Measurements from ENCODE around the gene EP400.
"Not testable (repeated sequence)": the region's sequence is repeated elsewhere in the genome, so short reads cannot be mapped to it uniquely, and the experiment has no call there.

The EP400 gene

DNA sequence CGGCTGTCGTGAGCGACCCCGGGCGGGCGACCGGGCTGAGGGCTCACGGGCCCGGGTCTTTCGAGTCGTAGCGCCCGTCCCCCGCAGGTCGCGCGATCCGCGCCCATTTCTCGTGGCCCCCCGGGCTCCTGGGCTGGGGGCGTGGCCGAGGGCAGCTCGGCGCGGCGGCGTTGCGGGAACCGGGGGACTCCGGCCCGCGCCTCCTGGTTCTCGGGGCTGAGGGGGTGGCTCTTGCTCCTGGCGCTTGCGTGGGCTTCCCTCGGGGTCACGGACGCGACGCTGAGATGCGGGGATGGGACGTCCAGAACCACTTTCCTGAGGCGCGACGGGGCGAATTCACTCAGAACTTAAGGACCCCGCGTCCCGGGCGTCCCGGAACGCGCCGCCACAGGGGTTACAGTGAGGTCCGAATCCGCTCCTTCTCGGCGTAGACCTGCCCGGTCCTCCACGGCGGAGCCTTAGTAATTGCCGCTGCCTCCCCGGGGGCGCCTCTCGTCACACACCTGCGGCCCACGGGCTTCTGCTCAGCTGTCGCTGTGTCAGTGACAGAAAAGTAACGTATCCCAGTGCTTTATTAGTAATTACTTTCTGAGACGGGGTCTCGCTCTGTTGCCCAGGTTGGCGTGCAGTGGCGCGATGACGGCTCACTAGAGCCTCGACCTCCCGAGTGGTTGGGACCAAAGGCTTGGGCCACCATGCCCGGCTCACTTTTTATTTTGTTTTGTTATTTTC, 606 bp downstream of the EP400 start:
- Histone ChIP-seq H3K9ac (ENCODE audit: low read depth in 1 of 2, low read length in 2 of 2) (peak overlapping the region; percentile 70 to 84), H3K27ac (ENCODE audit: low read depth in 2 of 2, low read length in 2 of 2) (peak overlapping the region; percentile 42 to 79), H3K36me3 (ENCODE audit: control insufficient read depth in 2 of 2, insufficient read depth in 2 of 2, low read length in 2 of 2) (no peaks in the 10 kb centered on the region), H3K4me3 (ENCODE audit: low read length in 2 of 2) (peak overlapping the region; percentile 69 to 85), H3K9me3 (ENCODE audit: control insufficient read depth in 2 of 2, low read length in 2 of 2) (no peaks in the 10 kb centered on the region), H3K4me1 (ENCODE audit: control insufficient read depth in 2 of 2, insufficient read depth in 2 of 2, low read length in 2 of 2) (peaks cover 5 to 10% of the 10 kb centered on the region in 2 donors), H3K27me3 (ENCODE audit: control insufficient read depth in 2 of 2, insufficient read depth in 2 of 2, low read length in 2 of 2) (no peaks in the 10 kb centered on the region)

DNA sequence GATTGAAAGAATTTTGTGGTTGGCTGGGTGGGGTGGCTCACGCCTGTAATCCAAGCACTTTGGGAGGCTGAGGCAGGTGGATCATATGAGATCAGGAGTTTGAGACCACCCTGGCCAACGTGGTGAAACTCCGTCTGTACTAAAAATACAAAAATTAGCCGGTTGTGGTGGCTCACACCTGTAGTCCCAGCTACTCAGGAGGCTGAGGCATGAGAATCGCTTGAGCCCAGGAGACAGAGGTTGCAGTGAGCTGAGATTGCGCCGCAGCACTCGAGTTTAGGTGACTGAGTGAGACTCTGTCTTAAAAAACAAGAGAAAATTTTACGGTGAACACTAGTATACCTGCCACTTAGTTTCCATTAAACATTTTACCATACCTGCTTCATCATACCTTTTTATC, 4.1 kb downstream of the EP400 start:
- H3K36me3 ChIP-seq (ENCODE audit: control insufficient read depth in 2 of 2, insufficient read depth in 2 of 2, low read length in 2 of 2); H3K27ac ChIP-seq (ENCODE audit: low read depth in 2 of 2, low read length in 2 of 2); H3K27me3 ChIP-seq (ENCODE audit: control insufficient read depth in 2 of 2, insufficient read depth in 2 of 2, low read length in 2 of 2); H3K9ac ChIP-seq (ENCODE audit: low read depth in 1 of 2, low read length in 2 of 2); H3K9me3 ChIP-seq (ENCODE audit: control insufficient read depth in 2 of 2, low read length in 2 of 2); H3K4me3 ChIP-seq (ENCODE audit: low read length in 2 of 2): not testable (repeated sequence)
- H3K4me1 ChIP-seq (ENCODE audit: control insufficient read depth in 2 of 2, insufficient read depth in 2 of 2, low read length in 2 of 2) = peaks cover 8 to 12% of the 10 kb centered on the region in 2 donors

DNA sequence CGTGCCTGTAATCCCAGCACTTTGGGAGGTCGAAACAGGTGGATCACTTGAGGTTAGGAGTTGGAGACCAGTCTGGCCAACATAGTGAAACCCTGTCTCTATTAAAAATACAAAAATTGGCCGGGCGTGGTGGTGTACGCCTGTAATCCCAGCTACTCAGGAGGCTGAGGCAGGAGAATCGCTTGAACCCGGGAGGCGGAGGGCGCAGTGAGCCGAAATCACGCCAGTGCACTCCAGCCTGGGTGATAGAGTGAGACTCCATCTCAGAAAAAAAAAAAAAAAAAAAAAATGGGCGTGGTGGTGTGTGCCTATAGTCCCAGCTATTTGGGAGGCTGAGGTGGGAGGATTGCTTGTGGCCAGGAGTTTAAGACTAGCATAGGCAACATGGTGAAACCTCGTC, 4.7 kb downstream of the EP400 start:
- H3K4me1 ChIP-seq (ENCODE audit: control insufficient read depth in 2 of 2, insufficient read depth in 2 of 2, low read length in 2 of 2) = peaks cover 8 to 12% of the 10 kb centered on the region in 2 donors
- not testable (repeated sequence) for H3K9me3 ChIP-seq (ENCODE audit: control insufficient read depth in 2 of 2, low read length in 2 of 2); H3K27me3 ChIP-seq (ENCODE audit: control insufficient read depth in 2 of 2, insufficient read depth in 2 of 2, low read length in 2 of 2); H3K9ac ChIP-seq (ENCODE audit: low read depth in 1 of 2, low read length in 2 of 2); H3K4me3 ChIP-seq (ENCODE audit: low read length in 2 of 2); H3K27ac ChIP-seq (ENCODE audit: low read depth in 2 of 2, low read length in 2 of 2); H3K36me3 ChIP-seq (ENCODE audit: control insufficient read depth in 2 of 2, insufficient read depth in 2 of 2, low read length in 2 of 2)

DNA sequence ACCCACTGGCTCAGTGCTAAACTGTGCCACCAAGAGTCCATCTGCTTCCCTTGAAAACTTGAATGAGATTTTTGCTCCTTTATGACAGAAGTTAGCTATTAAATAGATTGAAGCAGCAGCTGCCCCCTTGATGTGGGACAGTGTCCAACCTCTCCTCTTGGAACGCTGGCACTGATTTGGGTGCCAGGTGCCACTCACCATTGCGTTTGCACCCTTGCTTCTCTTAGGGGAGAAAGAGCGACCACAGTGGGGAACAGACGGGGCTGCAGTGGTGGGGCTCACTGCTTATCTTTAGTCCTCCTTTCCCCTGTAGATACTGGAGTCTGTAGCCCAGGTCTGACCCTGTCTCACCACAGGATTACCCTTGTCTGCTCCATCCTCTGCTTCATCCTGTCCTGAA, 9.4 kb downstream of the EP400 start:
- Histone ChIP-seq H3K27ac (ENCODE audit: low read depth in 2 of 2, low read length in 2 of 2) (no peak overlapping the region), H3K4me1 (ENCODE audit: control insufficient read depth in 2 of 2, insufficient read depth in 2 of 2, low read length in 2 of 2) (peaks cover 3 to 4% of the 10 kb centered on the region in 2 donors), H3K27me3 (ENCODE audit: control insufficient read depth in 2 of 2, insufficient read depth in 2 of 2, low read length in 2 of 2) (no peaks in the 10 kb centered on the region), H3K36me3 (ENCODE audit: control insufficient read depth in 2 of 2, insufficient read depth in 2 of 2, low read length in 2 of 2) (peaks cover 8 to 14% of the 10 kb centered on the region in 2 donors), H3K9ac (ENCODE audit: low read depth in 1 of 2, low read length in 2 of 2) (no peak overlapping the region), H3K9me3 (ENCODE audit: control insufficient read depth in 2 of 2, low read length in 2 of 2) (no peaks in the 10 kb centered on the region), H3K4me3 (ENCODE audit: low read length in 2 of 2) (no peak overlapping the region)

DNA sequence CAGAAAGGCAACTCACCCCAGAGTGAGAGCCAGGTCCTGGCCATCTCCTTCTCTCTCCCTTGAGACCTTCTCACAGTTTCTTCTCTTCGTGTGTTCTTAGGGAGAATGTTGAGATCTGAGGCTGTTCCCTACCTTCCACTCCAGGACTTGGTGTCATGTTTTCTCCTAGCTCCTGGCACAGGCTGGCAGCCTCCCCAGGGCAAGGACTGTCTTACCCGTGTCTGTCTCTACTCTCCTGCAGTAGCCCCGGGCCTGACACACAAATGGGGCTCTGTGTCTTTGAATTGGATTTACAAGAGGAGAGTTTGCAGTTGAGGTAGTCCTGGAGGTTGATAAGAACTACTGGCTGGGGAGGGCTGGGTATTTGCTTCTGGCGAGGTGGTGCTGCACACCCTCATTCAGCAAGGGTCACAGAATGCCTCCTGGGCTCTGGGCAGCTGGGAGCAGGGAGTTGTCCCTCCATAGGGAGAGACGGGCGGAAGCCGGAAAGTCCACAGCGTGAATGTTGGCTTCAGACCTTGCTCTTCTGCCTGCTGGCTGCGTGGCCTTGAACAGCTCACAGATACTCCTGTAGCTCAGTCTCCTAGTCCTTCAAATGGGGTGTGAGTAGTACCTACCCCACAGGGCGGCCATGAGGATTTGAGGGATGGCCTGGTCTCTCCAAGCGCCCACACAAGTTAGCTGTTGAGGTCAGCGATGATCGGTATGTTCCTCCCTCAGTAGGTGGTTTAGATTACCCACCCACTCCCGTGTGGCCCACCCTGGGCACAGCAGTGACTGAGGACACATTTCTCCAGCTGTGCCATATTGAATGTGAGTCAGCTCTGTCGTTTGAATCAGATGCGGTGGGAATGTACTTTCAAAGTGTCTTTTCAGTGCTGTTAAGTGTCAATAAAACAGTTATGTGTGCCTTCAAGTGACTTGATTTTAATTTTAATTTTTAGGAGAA, 10.2 kb downstream of the EP400 start:
- peaks cover 3 to 4% of the 10 kb centered on the region in 2 donors for H3K4me1 ChIP-seq (ENCODE audit: control insufficient read depth in 2 of 2, insufficient read depth in 2 of 2, low read length in 2 of 2)
- no peak overlapping the region for H3K9ac ChIP-seq (ENCODE audit: low read depth in 1 of 2, low read length in 2 of 2)
- H3K27me3 ChIP-seq (ENCODE audit: control insufficient read depth in 2 of 2, insufficient read depth in 2 of 2, low read length in 2 of 2) = no peaks in the 10 kb centered on the region
- no peak overlapping the region for H3K27ac ChIP-seq (ENCODE audit: low read depth in 2 of 2, low read length in 2 of 2)
- H3K4me3 ChIP-seq (ENCODE audit: low read length in 2 of 2) = no peak overlapping the region
- H3K9me3 ChIP-seq (ENCODE audit: control insufficient read depth in 2 of 2, low read length in 2 of 2) = no peaks in the 10 kb centered on the region
- H3K36me3 ChIP-seq (ENCODE audit: control insufficient read depth in 2 of 2, insufficient read depth in 2 of 2, low read length in 2 of 2) = peaks cover 8 to 14% of the 10 kb centered on the region in 2 donors

DNA sequence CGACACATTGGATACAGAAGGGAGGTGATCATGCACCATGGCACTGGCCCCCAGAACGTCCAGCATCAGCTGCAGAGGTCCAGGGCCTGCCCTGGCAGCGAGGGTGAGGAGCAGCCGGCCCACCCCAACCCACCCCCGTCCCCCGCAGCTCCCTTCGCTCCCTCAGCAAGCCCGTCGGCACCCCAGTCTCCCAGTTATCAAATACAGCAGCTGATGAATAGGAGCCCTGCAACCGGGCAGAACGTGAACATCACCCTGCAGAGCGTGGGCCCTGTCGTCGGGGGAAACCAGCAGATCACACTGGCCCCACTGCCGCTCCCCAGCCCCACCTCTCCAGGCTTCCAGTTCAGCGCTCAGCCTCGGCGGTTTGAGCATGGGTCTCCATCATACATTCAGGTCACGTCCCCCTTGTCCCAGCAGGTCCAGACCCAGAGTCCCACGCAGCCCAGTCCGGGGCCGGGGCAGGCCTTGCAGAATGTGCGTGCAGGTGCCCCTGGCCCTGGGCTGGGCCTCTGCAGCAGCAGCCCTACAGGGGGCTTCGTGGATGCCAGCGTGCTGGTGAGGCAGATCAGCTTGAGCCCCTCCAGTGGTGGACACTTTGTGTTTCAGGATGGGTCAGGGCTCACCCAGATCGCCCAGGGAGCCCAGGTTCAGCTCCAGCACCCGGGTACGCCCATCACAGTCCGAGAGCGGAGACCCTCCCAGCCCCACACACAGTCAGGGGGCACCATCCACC, 11.0 kb downstream of the EP400 start:
- not testable (repeated sequence) for H3K4me3 ChIP-seq (ENCODE audit: low read length in 2 of 2); H3K27ac ChIP-seq (ENCODE audit: low read depth in 2 of 2, low read length in 2 of 2); H3K9ac ChIP-seq (ENCODE audit: low read depth in 1 of 2, low read length in 2 of 2); H3K27me3 ChIP-seq (ENCODE audit: control insufficient read depth in 2 of 2, insufficient read depth in 2 of 2, low read length in 2 of 2); H3K4me1 ChIP-seq (ENCODE audit: control insufficient read depth in 2 of 2, insufficient read depth in 2 of 2, low read length in 2 of 2); H3K9me3 ChIP-seq (ENCODE audit: control insufficient read depth in 2 of 2, low read length in 2 of 2)
- H3K36me3 ChIP-seq (ENCODE audit: control insufficient read depth in 2 of 2, insufficient read depth in 2 of 2, low read length in 2 of 2) = peaks cover 8 to 14% of the 10 kb centered on the region in 2 donors

DNA sequence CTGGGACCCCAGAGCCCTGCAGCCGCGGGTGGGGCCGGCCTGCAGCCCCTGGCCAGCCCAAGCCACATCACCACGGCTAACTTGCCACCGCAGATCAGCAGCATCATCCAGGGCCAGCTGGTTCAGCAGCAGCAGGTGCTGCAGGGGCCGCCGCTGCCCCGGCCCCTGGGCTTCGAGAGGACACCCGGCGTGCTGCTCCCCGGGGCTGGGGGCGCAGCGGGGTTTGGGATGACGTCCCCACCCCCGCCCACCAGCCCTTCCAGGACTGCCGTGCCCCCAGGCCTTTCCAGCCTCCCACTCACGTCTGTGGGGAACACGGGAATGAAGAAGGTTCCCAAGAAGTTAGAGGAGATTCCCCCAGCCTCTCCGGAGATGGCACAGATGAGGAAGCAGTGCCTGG, 11.6 kb downstream of the EP400 start:
- not testable (repeated sequence) for H3K9me3 ChIP-seq (ENCODE audit: control insufficient read depth in 2 of 2, low read length in 2 of 2); H3K27ac ChIP-seq (ENCODE audit: low read depth in 2 of 2, low read length in 2 of 2); H3K9ac ChIP-seq (ENCODE audit: low read depth in 1 of 2, low read length in 2 of 2); H3K4me3 ChIP-seq (ENCODE audit: low read length in 2 of 2); H3K27me3 ChIP-seq (ENCODE audit: control insufficient read depth in 2 of 2, insufficient read depth in 2 of 2, low read length in 2 of 2); H3K4me1 ChIP-seq (ENCODE audit: control insufficient read depth in 2 of 2, insufficient read depth in 2 of 2, low read length in 2 of 2)
- peaks cover 8 to 14% of the 10 kb centered on the region in 2 donors for H3K36me3 ChIP-seq (ENCODE audit: control insufficient read depth in 2 of 2, insufficient read depth in 2 of 2, low read length in 2 of 2)

DNA sequence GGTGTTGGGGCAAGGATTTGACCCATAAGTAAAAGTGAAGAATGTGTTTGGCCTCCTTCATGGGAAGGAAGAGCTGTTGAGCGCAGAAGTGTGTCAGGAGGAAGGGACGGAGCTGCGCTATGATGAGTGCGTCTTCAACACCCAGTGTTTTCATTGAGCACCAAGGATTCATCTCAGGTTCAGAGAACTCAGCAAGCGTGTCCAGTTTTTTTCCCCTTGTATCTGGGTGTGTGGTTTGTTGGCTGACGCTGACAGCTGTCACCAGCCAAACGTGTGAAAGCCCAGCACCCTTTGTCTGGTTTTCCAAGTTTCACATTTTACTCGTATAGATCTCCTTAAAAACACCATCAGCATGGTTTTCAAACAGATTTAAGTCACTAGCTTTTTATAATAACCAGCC, 12.3 kb downstream of the EP400 start:
- H3K4me3 ChIP-seq (ENCODE audit: low read length in 2 of 2) = no peak overlapping the region
- H3K27ac ChIP-seq (ENCODE audit: low read depth in 2 of 2, low read length in 2 of 2) = no peak overlapping the region
- no peaks in the 10 kb centered on the region for H3K9me3 ChIP-seq (ENCODE audit: control insufficient read depth in 2 of 2, low read length in 2 of 2)
- H3K36me3 ChIP-seq (ENCODE audit: control insufficient read depth in 2 of 2, insufficient read depth in 2 of 2, low read length in 2 of 2) = peaks cover 8 to 14% of the 10 kb centered on the region in 2 donors
- H3K9ac ChIP-seq (ENCODE audit: low read depth in 1 of 2, low read length in 2 of 2) = no peak overlapping the region
- peaks cover 0 to 4% of the 10 kb centered on the region in 2 donors for H3K4me1 ChIP-seq (ENCODE audit: control insufficient read depth in 2 of 2, insufficient read depth in 2 of 2, low read length in 2 of 2)
- no peaks in the 10 kb centered on the region for H3K27me3 ChIP-seq (ENCODE audit: control insufficient read depth in 2 of 2, insufficient read depth in 2 of 2, low read length in 2 of 2)

DNA sequence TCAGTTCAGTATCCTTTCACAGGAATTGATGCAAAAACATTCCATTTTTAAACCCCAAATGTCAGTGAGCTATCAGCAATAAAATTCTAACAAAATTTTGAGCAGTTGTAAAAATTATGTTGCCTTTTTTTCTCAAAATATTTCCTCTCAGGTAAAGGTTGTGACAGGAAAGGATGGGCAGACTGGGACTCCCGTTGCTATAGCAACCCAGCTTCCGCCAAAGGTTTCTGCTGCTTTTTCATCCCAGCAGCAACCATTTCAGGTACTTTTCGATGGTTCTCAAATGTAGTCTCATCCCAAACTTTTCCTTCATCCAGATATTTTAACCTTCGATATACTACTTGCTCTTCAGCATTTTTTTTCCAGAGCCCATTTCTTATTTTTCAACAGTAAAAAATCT, 13.6 kb downstream of the EP400 start:
- H3K36me3 ChIP-seq (ENCODE audit: control insufficient read depth in 2 of 2, insufficient read depth in 2 of 2, low read length in 2 of 2) = peaks cover 8 to 14% of the 10 kb centered on the region in 2 donors

DNA sequence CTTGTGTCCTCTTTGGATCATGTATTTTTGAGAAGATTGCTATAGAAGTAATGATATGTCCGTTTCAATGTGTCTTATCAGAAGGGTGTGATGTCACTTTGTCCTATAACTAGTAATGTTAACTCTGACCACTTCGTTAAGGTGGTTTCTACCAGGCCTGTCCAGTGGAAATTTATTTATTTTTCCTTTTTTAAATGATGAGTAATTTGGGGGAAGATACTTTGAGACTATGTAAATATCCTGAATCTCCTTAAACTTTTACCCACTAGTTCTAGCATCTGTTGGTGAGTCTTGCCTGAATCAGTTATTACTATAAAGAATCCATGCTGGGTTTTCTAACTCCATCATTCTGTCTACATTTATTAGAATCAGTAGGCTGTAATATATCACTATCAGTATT, 15.3 kb downstream of the EP400 start:
- Histone ChIP-seq H3K9ac (ENCODE audit: low read depth in 1 of 2, low read length in 2 of 2) (no peak overlapping the region), H3K36me3 (ENCODE audit: control insufficient read depth in 2 of 2, insufficient read depth in 2 of 2, low read length in 2 of 2) (peaks cover 8 to 14% of the 10 kb centered on the region in 2 donors), H3K4me1 (ENCODE audit: control insufficient read depth in 2 of 2, insufficient read depth in 2 of 2, low read length in 2 of 2) (no peaks in the 10 kb centered on the region), H3K4me3 (ENCODE audit: low read length in 2 of 2) (no peak overlapping the region), H3K27ac (ENCODE audit: low read depth in 2 of 2, low read length in 2 of 2) (no peak overlapping the region), H3K27me3 (ENCODE audit: control insufficient read depth in 2 of 2, insufficient read depth in 2 of 2, low read length in 2 of 2) (no peaks in the 10 kb centered on the region), H3K9me3 (ENCODE audit: control insufficient read depth in 2 of 2, low read length in 2 of 2) (no peaks in the 10 kb centered on the region)

More for the DNA sequence above, 13.6 kb downstream of the EP400 start:
- H3K9me3 ChIP-seq (ENCODE audit: control insufficient read depth in 2 of 2, low read length in 2 of 2) = no peaks in the 10 kb centered on the region
- no peaks in the 10 kb centered on the region for H3K4me1 ChIP-seq (ENCODE audit: control insufficient read depth in 2 of 2, insufficient read depth in 2 of 2, low read length in 2 of 2)
- H3K9ac ChIP-seq (ENCODE audit: low read depth in 1 of 2, low read length in 2 of 2) = no peak overlapping the region
- no peaks in the 10 kb centered on the region for H3K27me3 ChIP-seq (ENCODE audit: control insufficient read depth in 2 of 2, insufficient read depth in 2 of 2, low read length in 2 of 2)
- H3K27ac ChIP-seq (ENCODE audit: low read depth in 2 of 2, low read length in 2 of 2) = no peak overlapping the region
- no peak overlapping the region for H3K4me3 ChIP-seq (ENCODE audit: low read length in 2 of 2)
